Measurements from ENCODE around the gene FIGN. TPM values are rescaled to one million over a fixed set of nuclear protein-coding genes. Genes with fewer than 3 reads are reported as not detected.

FIGN gene
- total and polyA plus RNA-seq, 2 of the 8 experiments (the other 6 are each of a cell fraction or from before 2014, with no cell fraction given): 5.0 to 22.8 TPM

GRCh38 chr2:163730556-163730955 is 5.3 kb downstream of the FIGN start:
- H4K8ac ChIP-seq (ENCODE audit: extremely low read depth, insufficient read depth, low read length): no peak overlapping the region
- peaks cover 0 to 7% (median 2%) of the 10 kb centered on the region in 4 experiments; a peak in 2 of 7 replicates for H3K4me1 ChIP-seq (replicated peaks in 1 of 4; ENCODE audit: control insufficient read depth in 3 of 4, insufficient read depth in 4 of 4, low read length in 3 of 4)
- H3K18ac ChIP-seq (ENCODE audit: extremely low read depth, low read length): no peak overlapping the region
- no peak overlapping the region for H3K27ac ChIP-seq (ENCODE audit: low read depth, low read length)
- 95% methylated on average over 1 of the region's 1 CpG; no CpG with 5 or more reads in 1 of the 2 experiments for WGBS, 2 experiments (ENCODE audit: extremely low coverage in 1 of 2, insufficient coverage in 1 of 2, insufficient read length in 1 of 2, insufficient replicate concordance in 2 of 2, low coverage in 1 of 2, low lambda C conversion rate in 2 of 2, missing lambda C conversion rate in 1 of 2)
- no peak overlapping the region for H3K9ac ChIP-seq (replicated peaks in 1 of 4; ENCODE audit: extremely low read depth in 1 of 4, low read depth in 3 of 4, low read length in 3 of 4)
- H2BK20ac ChIP-seq (ENCODE audit: low read length): no peak overlapping the region
- H3K9me3 ChIP-seq (ENCODE audit: insufficient read depth in 2 of 2, low read depth in 1 of 2, low read length in 1 of 2): no peaks in the 10 kb centered on the region
- no peak overlapping the region for H3K23ac ChIP-seq (ENCODE audit: insufficient read length)
- H2BK15ac ChIP-seq (ENCODE audit: low read length): no peak overlapping the region
- H2AFZ ChIP-seq (ENCODE audit: low read length): no peak overlapping the region
- peaks cover 4% of the 10 kb centered on the region; the same call in 1 of the 2 replicates for H3K23me2 ChIP-seq (ENCODE audit: low read depth, low read length)
- FAIRE-seq: no peak
- ChIA-PET POLR2A (ENCODE audit: partially characterized antibody) (no interaction called here), CTCF (ENCODE audit: partially characterized antibody) (interaction anchor here (0.6 to 1.1 kb wide), 4 partner anchors 21 to 524 kb away, joined by 3 read pairs; no protein-coding TSS in a partner anchor)
- H2AK5ac ChIP-seq (ENCODE audit: low read depth, low read length): no peak overlapping the region
- no peaks in the 10 kb centered on the region for H3K36me3 ChIP-seq (ENCODE audit: control insufficient read depth in 2 of 4, insufficient read depth in 4 of 4, low read length in 3 of 4)
- H4K20me1 ChIP-seq (replicated peaks in 1 of 2; ENCODE audit: control insufficient read depth in 1 of 2, insufficient read depth in 2 of 2, low read length in 2 of 2): peaks cover 0 to 1% of the 10 kb centered on the region in 2 experiments
- no peak overlapping the region for H3K4me2 ChIP-seq (ENCODE audit: insufficient read depth in 1 of 2, low read depth in 2 of 2, low read length in 2 of 2)
- no peak overlapping the region for H3K4me3 ChIP-seq (ENCODE audit: extremely low read depth in 1 of 4, insufficient read depth in 2 of 4, low read depth in 3 of 4, low read length in 4 of 4)
- no peak for DNase-seq (ENCODE audit: low read depth in 1 of 2, low spot score in 2 of 2)
- H2BK5ac ChIP-seq (ENCODE audit: low read depth, low read length): no peak overlapping the region
- TF ChIP-seq POLR2AphosphoS5 (IDR thresholded peaks at IDR 0.05; ENCODE audit: low read depth, low read length) (no peak), JUND (IDR thresholded peaks at IDR 0.05; ENCODE audit: low read length) (no peak), RFX5 (IDR thresholded peaks at IDR 0.05; ENCODE audit: borderline replicate concordance, low read depth, low read length) (no peak)
- no peaks in the 10 kb centered on the region for H3K27me3 ChIP-seq (replicated peaks in 1 of 4; ENCODE audit: control insufficient read depth in 3 of 4, extremely low read depth in 1 of 4, insufficient read depth in 3 of 4, low read length in 3 of 4)
- peaks cover 0 to 98% of the 10 kb centered on the region in 2 experiments; a peak in 3 of 4 replicates for H3K79me2 ChIP-seq (ENCODE audit: control insufficient read depth in 1 of 2, insufficient read depth in 2 of 2, low read length in 2 of 2)
- no peak overlapping the region for H3K56ac ChIP-seq (replicated peaks; ENCODE audit: insufficient read length, low read depth, low read length)
- H2BK120ac ChIP-seq (replicated peaks; ENCODE audit: low read depth, low read length): no peak overlapping the region
- H2BK12ac ChIP-seq (ENCODE audit: low read depth, low read length): no peak overlapping the region
- no peak overlapping the region for H4K91ac ChIP-seq (replicated peaks; ENCODE audit: insufficient read length, low read length)
- no peak overlapping the region for H4K5ac ChIP-seq (ENCODE audit: insufficient read length, low read depth, low read length)
- H3K79me1 ChIP-seq (ENCODE audit: low read depth, low read length): no peaks in the 10 kb centered on the region
- no peak overlapping the region for H3K14ac ChIP-seq (ENCODE audit: insufficient read length)
- no peak overlapping the region for H3K4ac ChIP-seq (replicated peaks; ENCODE audit: insufficient read length, low read depth, low read length)

Data from H1 (cell line).